HFF-Myc (cell line): ENCODE results near the gene TPSB2.

Source experiments
- DNase-seq: peaks from one replicate; pipeline ENCODE4 v3.0.0-alpha.2; 2011; ENCODE audit warnings: low read depth; ENCODE audit errors: extremely low read depth
- H3K4me3 ChIP-seq: replicated peaks from 2 replicates; pipeline ENCODE4 v1.5.1; 2011; ENCODE audit warnings: low read depth, mild to moderate bottlenecking, control low read depth, low read length
- TF ChIP-seq, protein P1 (sequence below): IDR thresholded peaks from 2 replicates; pipeline ENCODE4 v1.5.1; 2012; ENCODE audit warnings: mild to moderate bottlenecking, low read depth, low read length, control low read depth; ENCODE audit errors: missing control alignments

The TPSB2 gene

DNA sequence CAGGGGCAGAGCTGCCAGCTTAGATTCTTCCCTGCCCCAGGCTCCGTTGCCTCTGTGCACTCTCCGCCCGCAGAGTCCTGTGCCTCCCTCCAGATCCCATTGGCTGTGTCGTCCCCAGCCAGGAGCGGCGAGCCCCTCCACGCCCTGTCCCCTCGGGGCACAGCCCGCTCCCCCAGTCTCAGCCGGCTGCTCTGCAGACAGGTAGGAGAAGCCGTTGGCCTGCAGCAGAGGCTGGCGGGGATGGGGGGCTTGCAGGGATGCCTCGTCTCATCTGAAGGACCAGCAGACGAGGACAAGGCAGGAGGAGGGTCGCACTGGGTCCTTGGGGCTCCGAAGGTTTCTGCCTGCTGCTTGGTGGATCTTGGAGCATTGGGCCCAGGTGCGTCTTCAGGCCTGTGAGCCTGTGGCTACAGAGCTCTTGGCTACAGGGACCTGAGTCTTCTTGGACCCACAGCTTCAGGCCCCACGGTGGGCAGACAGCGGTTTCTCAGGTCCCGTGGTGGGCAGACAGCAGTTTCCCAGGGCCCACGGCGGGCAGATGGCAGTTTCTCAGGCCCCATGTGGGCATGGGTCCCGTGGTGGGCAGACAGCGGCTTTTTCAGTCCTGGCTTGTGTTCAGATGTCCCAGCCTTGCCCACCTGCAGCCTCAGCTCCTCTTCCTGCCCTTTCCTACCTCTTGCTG is 10.9 kb downstream of the TPSB2 start:
- TF ChIP-seq, protein P1, sequence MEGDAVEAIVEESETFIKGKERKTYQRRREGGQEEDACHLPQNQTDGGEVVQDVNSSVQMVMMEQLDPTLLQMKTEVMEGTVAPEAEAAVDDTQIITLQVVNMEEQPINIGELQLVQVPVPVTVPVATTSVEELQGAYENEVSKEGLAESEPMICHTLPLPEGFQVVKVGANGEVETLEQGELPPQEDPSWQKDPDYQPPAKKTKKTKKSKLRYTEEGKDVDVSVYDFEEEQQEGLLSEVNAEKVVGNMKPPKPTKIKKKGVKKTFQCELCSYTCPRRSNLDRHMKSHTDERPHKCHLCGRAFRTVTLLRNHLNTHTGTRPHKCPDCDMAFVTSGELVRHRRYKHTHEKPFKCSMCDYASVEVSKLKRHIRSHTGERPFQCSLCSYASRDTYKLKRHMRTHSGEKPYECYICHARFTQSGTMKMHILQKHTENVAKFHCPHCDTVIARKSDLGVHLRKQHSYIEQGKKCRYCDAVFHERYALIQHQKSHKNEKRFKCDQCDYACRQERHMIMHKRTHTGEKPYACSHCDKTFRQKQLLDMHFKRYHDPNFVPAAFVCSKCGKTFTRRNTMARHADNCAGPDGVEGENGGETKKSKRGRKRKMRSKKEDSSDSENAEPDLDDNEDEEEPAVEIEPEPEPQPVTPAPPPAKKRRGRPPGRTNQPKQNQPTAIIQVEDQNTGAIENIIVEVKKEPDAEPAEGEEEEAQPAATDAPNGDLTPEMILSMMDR = no peak
- no peak for DNase-seq

DNA sequence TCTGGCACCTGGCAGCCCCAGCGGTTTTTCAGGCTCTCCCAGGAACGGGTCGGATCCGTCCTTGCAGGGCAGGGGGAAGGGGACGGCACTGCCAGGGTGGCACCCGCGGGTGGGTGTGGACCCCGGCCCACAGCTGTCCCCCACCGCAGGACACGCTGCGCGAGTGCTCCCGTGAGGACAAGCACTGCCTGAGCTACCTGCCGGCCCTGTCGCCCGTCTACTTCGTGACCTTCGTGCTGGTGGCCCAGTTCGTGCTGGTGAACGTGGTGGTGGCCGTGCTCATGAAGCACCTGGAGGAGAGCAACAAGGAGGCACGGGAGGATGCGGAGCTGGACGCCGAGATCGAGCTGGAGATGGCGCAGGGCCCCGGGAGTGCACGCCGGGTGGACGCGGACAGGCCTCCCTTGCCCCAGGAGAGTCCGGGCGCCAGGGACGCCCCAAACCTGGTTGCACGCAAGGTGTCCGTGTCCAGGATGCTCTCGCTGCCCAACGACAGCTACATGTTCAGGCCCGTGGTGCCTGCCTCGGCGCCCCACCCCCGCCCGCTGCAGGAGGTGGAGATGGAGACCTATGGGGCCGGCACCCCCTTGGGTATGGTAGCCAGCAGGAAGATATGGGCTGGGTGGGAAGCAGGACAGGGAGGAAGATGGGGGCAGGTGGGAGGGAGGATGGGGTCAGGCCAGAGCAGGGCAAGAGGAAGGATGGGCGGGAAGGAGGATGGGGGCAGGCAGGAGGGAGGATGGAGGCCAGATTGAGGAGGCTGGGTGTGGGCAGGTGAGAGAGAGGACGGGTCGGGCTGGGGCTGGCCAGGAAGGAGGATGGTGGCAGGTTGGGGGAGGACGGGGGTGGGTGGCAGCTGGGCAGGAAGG is 11.7 kb downstream of the TPSB2 start:
- no peak for DNase-seq
- TF ChIP-seq, protein P1 = no peak
- H3K4me3 ChIP-seq = no peak overlapping the region

More for the DNA sequence above, 10.9 kb downstream of the TPSB2 start:
- no peak overlapping the region for H3K4me3 ChIP-seq

DNA sequence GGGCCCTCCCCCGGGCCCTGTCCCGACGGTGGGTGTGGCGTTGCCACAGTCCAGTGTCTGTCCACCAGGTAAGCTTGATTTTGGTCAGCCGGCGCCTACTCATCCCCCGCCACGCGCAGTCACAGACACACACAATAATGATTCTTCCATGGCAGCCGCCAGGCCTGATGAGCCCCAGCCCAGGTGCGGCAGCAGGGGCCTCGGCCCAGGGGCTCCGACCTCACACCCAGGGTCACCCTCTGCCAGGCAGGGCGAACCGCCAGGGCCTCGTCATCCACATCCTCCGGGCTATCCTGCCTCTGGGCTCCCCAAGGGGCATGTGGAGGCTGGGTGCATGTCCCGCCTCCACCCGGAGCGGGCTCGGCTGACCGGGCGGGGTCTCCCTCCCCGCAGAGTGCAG is 12.5 kb downstream of the TPSB2 start:
- TF ChIP-seq, protein P1 = no peak
- no peak overlapping the region for H3K4me3 ChIP-seq
- DNase-seq = no peak

- no peak for DNase-seq
- no peak overlapping the region for H3K4me3 ChIP-seq
- TF ChIP-seq, protein P1 = no peak
Measured at GRCh38 chr16:1216681-1217400, 13.1 kb downstream of the TPSB2 start.

- H3K4me3 ChIP-seq = no peak overlapping the region
- DNase-seq = no peak
- TF ChIP-seq, protein P1 = no peak
Measured at GRCh38 chr16:1216296-1216619, 13.7 kb downstream of the TPSB2 start.

GRCh38 chr16:1215574-1216295 is 14.2 kb downstream of the TPSB2 start:
- TF ChIP-seq, protein P1 = no peak
- no peak overlapping the region for H3K4me3 ChIP-seq
- DNase-seq = no peak
